Mesodermal cell (in vitro differentiated cells): ENCODE data around the gene PRRT1B.
"Not testable (repeated sequence)": the region's sequence is repeated elsewhere in the genome, so short reads cannot be mapped to it uniquely, and the experiment has no call there.

Experiments used
- H3K27ac ChIP-seq: 2 replicates; pipeline ENCODE4 v1.7.0; 2013; ENCODE audit warnings: mild to moderate bottlenecking, low read depth, low read length, moderate library complexity; ENCODE audit not compliant: severe bottlenecking
- H3K36me3 ChIP-seq: 2 replicates; pipeline ENCODE4 v1.7.1; 2013; ENCODE audit warnings: mild to moderate bottlenecking, low read length, moderate library complexity; ENCODE audit not compliant: control insufficient read depth, insufficient read depth
- H3K4me1 ChIP-seq: one replicate; pipeline ENCODE4 v1.7.1; 2013; ENCODE audit warnings: mild to moderate bottlenecking, low read length; ENCODE audit not compliant: insufficient read depth, control insufficient read depth, poor library complexity, severe bottlenecking
- H3K4me3 ChIP-seq: 2 replicates; pipeline ENCODE4 v1.7.0; 2013; ENCODE audit warnings: low read length, control low read depth, mild to moderate bottlenecking; ENCODE audit not compliant: insufficient read depth, poor library complexity, severe bottlenecking; ENCODE audit errors: extremely low read depth
- H3K9me3 ChIP-seq: 2 replicates; pipeline ENCODE4 v1.7.1; 2013; ENCODE audit warnings: mild to moderate bottlenecking, low read length, moderate library complexity; ENCODE audit not compliant: control insufficient read depth
- WGBS, 2 experiments: methylation state at CpG; one replicate each; pipeline ENCODE4 v1.1.5; 2013; ENCODE audit warnings: missing lambda C conversion rate in 2 of 2; ENCODE audit not compliant: insufficient coverage in 2 of 2; 5-methylcytosine and 5-hydroxymethylcytosine counted together

Gene PRRT1B

GRCh38 chr9:131511416-131511815, 33.9 kb upstream of the PRRT1B start:
- Histone ChIP-seq H3K36me3 (peaks cover 85% of the 10 kb centered on the region), H3K4me1 (no peaks in the 10 kb centered on the region), H3K4me3 (no peak overlapping the region), H3K27ac (no peak overlapping the region), H3K9me3 (no peaks in the 10 kb centered on the region)
- 83 to 96% methylated on average over 6 of the region's 7 CpGs for WGBS, 2 experiments

- Histone ChIP-seq H3K4me3 (no peak overlapping the region), H3K9me3 (no peaks in the 10 kb centered on the region), H3K27ac (no peak overlapping the region), H3K36me3 (peaks cover 87% of the 10 kb centered on the region), H3K4me1 (no peaks in the 10 kb centered on the region)
- 100% methylated on average over 6 of the region's 6 CpGs for WGBS, 2 experiments
These were observed 33.4 kb upstream of the PRRT1B start for GRCh38 chr9:131511880-131512279.

- no peak overlapping the region for H3K4me3 ChIP-seq
- no peaks in the 10 kb centered on the region for H3K9me3 ChIP-seq
- WGBS, 2 experiments: 95 to 97% methylated on average over 14 to 15 of the region's 15 CpGs
- H3K36me3 ChIP-seq: peaks cover 89% of the 10 kb centered on the region
- H3K4me1 ChIP-seq: no peaks in the 10 kb centered on the region
- no peak overlapping the region for H3K27ac ChIP-seq
These were observed 32.1 kb upstream of the PRRT1B start for GRCh38 chr9:131513177-131513576.

GRCh38 chr9:131515559-131516031, 29.7 kb upstream of the PRRT1B start:
- 83 to 88% methylated on average over 2 to 9 of the region's 12 CpGs for WGBS, 2 experiments
- H3K4me3 ChIP-seq, H3K4me1 ChIP-seq, H3K27ac ChIP-seq, H3K9me3 ChIP-seq: not testable (repeated sequence)
- peaks cover 95% of the 10 kb centered on the region for H3K36me3 ChIP-seq

GRCh38 chr9:131516100-131516499, 29.2 kb upstream of the PRRT1B start:
- Histone ChIP-seq H3K27ac (no peak overlapping the region), H3K4me3 (no peak overlapping the region), H3K9me3 (no peaks in the 10 kb centered on the region), H3K4me1 (no peaks in the 10 kb centered on the region), H3K36me3 (peaks cover 95% of the 10 kb centered on the region)
- WGBS, 2 experiments: 85 to 91% methylated on average over 9 to 13 of the region's 15 CpGs

- WGBS, 2 experiments: 92 to 96% methylated on average over 4 to 9 of the region's 9 CpGs
- H3K9me3 ChIP-seq: no peaks in the 10 kb centered on the region
- H3K4me3 ChIP-seq: no peak overlapping the region
- H3K36me3 ChIP-seq: peaks cover 95% of the 10 kb centered on the region
- H3K4me1 ChIP-seq: no peaks in the 10 kb centered on the region
- H3K27ac ChIP-seq: no peak overlapping the region
These were observed 28.4 kb upstream of the PRRT1B start for GRCh38 chr9:131516930-131517329.

- no peak overlapping the region for H3K4me3 ChIP-seq
- WGBS, 2 experiments: 94 to 98% methylated on average over 6 to 11 of the region's 11 CpGs
- peaks cover 95% of the 10 kb centered on the region for H3K36me3 ChIP-seq
- no peak overlapping the region for H3K27ac ChIP-seq
- no peaks in the 10 kb centered on the region for H3K9me3 ChIP-seq
- no peaks in the 10 kb centered on the region for H3K4me1 ChIP-seq
These were observed 27.5 kb upstream of the PRRT1B start for GRCh38 chr9:131517761-131518190.

GRCh38 chr9:131518553-131518952, 26.8 kb upstream of the PRRT1B start:
- 97 to 98% methylated on average over 18 to 19 of the region's 20 CpGs for WGBS, 2 experiments
- peaks cover 93% of the 10 kb centered on the region for H3K36me3 ChIP-seq
- no peaks in the 10 kb centered on the region for H3K9me3 ChIP-seq
- no peaks in the 10 kb centered on the region for H3K4me1 ChIP-seq
- no peak overlapping the region for H3K27ac ChIP-seq
- H3K4me3 ChIP-seq: no peak overlapping the region

GRCh38 chr9:131520503-131520902, 24.8 kb upstream of the PRRT1B start:
- Histone ChIP-seq H3K9me3 (no peaks in the 10 kb centered on the region), H3K4me3 (no peak overlapping the region), H3K27ac (no peak overlapping the region), H3K4me1 (peaks cover 3% of the 10 kb centered on the region), H3K36me3 (peaks cover 94% of the 10 kb centered on the region)
- WGBS, 2 experiments: 80 to 83% methylated on average over 11 to 13 of the region's 16 CpGs

GRCh38 chr9:131521203-131521602, 24.1 kb upstream of the PRRT1B start:
- WGBS, 2 experiments: 91 to 97% methylated on average over 6 to 9 of the region's 10 CpGs
- Histone ChIP-seq H3K9me3 (no peaks in the 10 kb centered on the region), H3K4me3 (no peak overlapping the region), H3K4me1 (peaks cover 3% of the 10 kb centered on the region), H3K36me3 (peaks cover 93% of the 10 kb centered on the region), H3K27ac (no peak overlapping the region)

GRCh38 chr9:131521822-131522221, 23.5 kb upstream of the PRRT1B start:
- H3K4me1 ChIP-seq: peaks cover 3% of the 10 kb centered on the region
- WGBS, 2 experiments: 87 to 89% methylated on average over 8 to 13 of the region's 13 CpGs
- no peak overlapping the region for H3K27ac ChIP-seq
- H3K4me3 ChIP-seq: no peak overlapping the region
- peaks cover 93% of the 10 kb centered on the region for H3K36me3 ChIP-seq
- no peaks in the 10 kb centered on the region for H3K9me3 ChIP-seq
